K562 (cell line): ENCODE measurements around the gene TBCCD1. TPM values are rescaled to one million over a fixed set of nuclear protein-coding genes. Genes with fewer than 3 reads are reported as not detected.

ENCODE experiments used
- ATAC-seq: fragments of 200-7000 bp; cut with Tn5 transposase; 3 replicates; pipeline ENCODE4 v1.9.1; 2020; ENCODE audit warnings: moderate library complexity
- BruUV-seq: library from RNA; stranded (reverse); fragments of 400-500 nt; replicated peaks from 2 replicates; lab custom pipeline; 2021; lab: Mats Ljungman, UMichigan
- CTCF ChIA-PET: fragments of 300-600 bp; formaldehyde crosslinking; extraction: SDS; loops from one replicate; lab custom pipeline; 2021; ENCODE audit warnings: low intra/inter-chr PET ratio; lab: Yijun Ruan, JAX
- POLR2A ChIA-PET: fragments of 300-600, 350-650 bp; sonication (Branson Sonifier 250); formaldehyde crosslinking; extraction: SDS; loops from one replicate; lab custom pipeline; 2021; ENCODE audit warnings: antibody characterized with exemption, inconsistent platforms; lab: Yijun Ruan, JAX
- DNase-seq, 4 experiments: peaks; one replicate each; pipeline versions ENCODE4 v3.0.0 to v3.0.0-alpha.2; 2011 to 2018; ENCODE audit warnings: low spot score in 3 of 4, mixed read lengths in 3 of 4; ENCODE audit errors: extremely low read depth in 1 of 4
- FAIRE-seq: peaks from 2 replicates; lab custom pipeline; 2011; peaks lifted over from hg19 to GRCh38; lab: Jason Lieb, UNC
- H2AFZ ChIP-seq: 2 replicates; pipeline ENCODE4 v1.6.0; 2011; ENCODE audit warnings: low read depth, low read length, control low read depth, inconsistent platforms
- H3K27ac ChIP-seq: fragments of 200-600 bp; 3 replicates; pipeline ENCODE4 v1.8.0; 2011; ENCODE audit warnings: low read depth, mild to moderate bottlenecking, control low read depth, inconsistent platforms, low read length, moderate library complexity, mixed read lengths; ENCODE audit errors: extremely low read depth
- H3K27me3 ChIP-seq, 2 experiments: fragments of 300-600 bp in 1 of 2; 2 replicates in 1 of 2; 3 replicates in 1 of 2; pipeline versions ENCODE4 v1.6.0 to v1.8.0; 2011; ENCODE audit warnings: inconsistent platforms in 2 of 2, low read length in 2 of 2, mild to moderate bottlenecking in 1 of 2, mixed read lengths in 1 of 2, moderate library complexity in 1 of 2; ENCODE audit not compliant: control insufficient read depth in 2 of 2, insufficient read depth in 2 of 2
- H3K36me3 ChIP-seq: fragments of 300-600 bp; 3 replicates; pipeline ENCODE4 v1.8.0; 2011; ENCODE audit warnings: mild to moderate bottlenecking, low read length, inconsistent platforms; ENCODE audit not compliant: control insufficient read depth, insufficient read depth
- H3K4me1 ChIP-seq, 2 experiments: fragments of 200-600 bp in 1 of 2; replicated peaks in 1 of 2; 2 replicates in 1 of 2; 3 replicates in 1 of 2; pipeline versions ENCODE4 v1.5.1 to v1.8.0; 2011; ENCODE audit warnings: inconsistent platforms in 2 of 2, low read length in 2 of 2, mild to moderate bottlenecking in 1 of 2, mixed read lengths in 1 of 2, moderate library complexity in 1 of 2; ENCODE audit not compliant: control insufficient read depth in 2 of 2, insufficient read depth in 2 of 2
- H3K4me2 ChIP-seq: 2 replicates; pipeline ENCODE4 v1.6.1; 2011; ENCODE audit warnings: low read length, control low read depth, inconsistent platforms, mixed read lengths; ENCODE audit not compliant: insufficient read depth
- H3K4me3 ChIP-seq: fragments of 200-600 bp; sonication (generic), shearing (Covaris generic); 2 replicates; pipeline ENCODE4 v1.5.1; 2016; ENCODE audit warnings: control low read depth, inconsistent platforms
- H3K79me2 ChIP-seq: fragments of 200-600 bp; 3 replicates; pipeline ENCODE4 v1.8.0; 2011; ENCODE audit warnings: low read length, inconsistent platforms; ENCODE audit not compliant: control insufficient read depth, insufficient read depth
- H3K9ac ChIP-seq, 2 experiments: 2 replicates each; pipeline versions ENCODE4 v1.6.0 to v1.6.1; 2011; ENCODE audit warnings: low read depth in 2 of 2, low read length in 2 of 2, control low read depth in 1 of 2, inconsistent platforms in 1 of 2, mild to moderate bottlenecking in 1 of 2, mixed read lengths in 1 of 2; ENCODE audit not compliant: insufficient read depth in 1 of 2
- H3K9me1 ChIP-seq: one replicate; pipeline ENCODE4 v1.6.0; 2011; ENCODE audit warnings: inconsistent platforms, mild to moderate bottlenecking, low read length, moderate library complexity; ENCODE audit not compliant: control insufficient read depth, insufficient read depth
- H3K9me3 ChIP-seq: replicated peaks from 2 replicates; pipeline ENCODE4 v1.5.1; 2011; ENCODE audit warnings: low read depth, low read length, inconsistent platforms; ENCODE audit not compliant: control insufficient read depth, insufficient read depth
- H4K20me1 ChIP-seq: replicated peaks from 2 replicates; pipeline ENCODE4 v1.6.1; 2011; ENCODE audit warnings: low read length, inconsistent platforms, mixed read lengths; ENCODE audit not compliant: control insufficient read depth, insufficient read depth
- ATF1 ChIP-seq, 2 experiments: fragments of 450-650 bp in 1 of 2; IDR thresholded peaks; 2 replicates each; pipeline ENCODE4 v1.6.1; 2016; ENCODE audit warnings: missing compliant biosample characterization in 1 of 2, missing genetic modification characterization in 1 of 2
- BRF2 ChIP-seq: IDR thresholded peaks from 3 replicates; pipeline ENCODE4 v1.6.1; 2011; ENCODE audit warnings: borderline replicate concordance, mild to moderate bottlenecking; ENCODE audit not compliant: insufficient read length, insufficient read depth
- COPS2 ChIP-seq: fragments of 450-650 bp; conservative IDR thresholded peaks from 2 replicates; pipeline ENCODE4 v1.6.1; 2016; ENCODE audit warnings: mild to moderate bottlenecking, moderate library complexity
- HDAC8 ChIP-seq: fragments of 450-650 bp; IDR thresholded peaks from 2 replicates; pipeline ENCODE4 v1.6.1; 2016; ENCODE audit warnings: mild to moderate bottlenecking, missing genetic modification characterization, moderate library complexity, missing compliant biosample characterization
- HNRNPL ChIP-seq: fragments of 200-400 bp; formaldehyde crosslinking; IDR thresholded peaks from 2 replicates; pipeline ENCODE4 v1.6.1; 2017; ENCODE audit warnings: low read depth, mild to moderate bottlenecking, low read length
- KAT7 ChIP-seq: sonication (generic); formaldehyde crosslinking; IDR thresholded peaks from 2 replicates; pipeline ENCODE4 v1.8.0; 2022; ENCODE audit warnings: missing genetic modification reagents, mild to moderate bottlenecking, borderline replicate concordance
- NBN ChIP-seq: fragments of 450-650 bp; IDR thresholded peaks from 2 replicates; pipeline ENCODE4 v1.6.1; 2016; ENCODE audit warnings: low read depth, mild to moderate bottlenecking
- RAD21 ChIP-seq, 2 experiments: fragments of 250-450 bp in 1 of 2; fragments of 450-650 bp in 1 of 2; sonication (Bioruptor Pico) in 1 of 2; formaldehyde crosslinking in 1 of 2; IDR thresholded peaks in 1 of 2; conservative IDR thresholded peaks in 1 of 2; 2 replicates each; pipeline versions ENCODE4 v1.4.0 to v1.8.0; 2020 to 2022; ENCODE audit warnings: mild to moderate bottlenecking in 2 of 2, moderate library complexity in 1 of 2
- RBFOX2 ChIP-seq: fragments of 200-400 bp; formaldehyde crosslinking; IDR thresholded peaks from 2 replicates; pipeline ENCODE4 v1.6.1; 2017; ENCODE audit warnings: low read depth, mild to moderate bottlenecking, low read length, moderate library complexity
- TARDBP ChIP-seq: fragments of 450-650 bp; IDR thresholded peaks from 2 replicates; pipeline ENCODE4 v1.6.1; 2016
- TCFL5 ChIP-seq: fragments of 250-450 bp; sonication (Bioruptor Pico); conservative IDR thresholded peaks from 2 replicates; pipeline ENCODE4 v1.6.1; 2021; ENCODE audit warnings: mild to moderate bottlenecking, moderate library complexity, matching md5 sums
- ZNF280A ChIP-seq: fragments of 450-650 bp; IDR thresholded peaks from 2 replicates; pipeline ENCODE4 v1.6.1; 2018; ENCODE audit warnings: mild to moderate bottlenecking, low read depth; ENCODE audit not compliant: partially characterized antibody
- ZSCAN29 ChIP-seq: fragments of 450-650 bp; IDR thresholded peaks from 2 replicates; pipeline ENCODE4 v1.6.1; 2017
- in situ Hi-C: fragments of 300-500 bp; cut with MboI; formaldehyde crosslinking; loops from 4 replicates; pipeline ENCODE4 v1.15.0; 2018; ENCODE audit warnings: inconsistent platforms, mixed read lengths
- intact Hi-C: fragments of 100-400 bp; cut with micrococcal nuclease; formaldehyde crosslinking; loops from 2 replicates; pipeline ENCODE4 v1.14.2; 2022
- polyA plus RNA-seq, 8 experiments: library from polyadenylated mRNA; depleted of rRNA in 4 of 8; stranded (reverse) in 5 of 8; unstranded in 3 of 8; fragments of >200 nt; fragmentation: Nextera tagmentation in 2 of 8; fragmentation: Illumina TruSeq in 1 of 8; extraction: Ambion mirVana in 2 of 8; extraction: Trizol in 1 of 8; gene quantifications; 2 replicates each; pipeline versions ENCODE4 v1.2.1 to v1.2.3, GENCODE V29; 2011 to 2014; ENCODE audit warnings: inconsistent platforms in 1 of 8, missing spikeins in 1 of 8
- total RNA-seq, 7 experiments: library from RNA; depleted of rRNA in 6 of 7; stranded (reverse); fragments of >200 nt in 6 of 7; fragmentation: Illumina TruSeq in 2 of 7; extraction: Trizol in 2 of 7; gene quantifications; 2 replicates each; pipeline versions ENCODE4 v1.2.1 to v1.2.3, GENCODE V29; 2011 to 2021; ENCODE audit warnings: low replicate concordance in 1 of 7

Gene TBCCD1
- total and polyA plus RNA-seq, 9 of the 15 experiments (the other 6 are each of a cell fraction or from before 2014, with no cell fraction given): 17.7 to 31.1 (median 21.2) TPM

GRCh38 chr3:186605078-186605477, 37.9 kb upstream of the TBCCD1 start:
- Histone ChIP-seq H2AFZ (no peak overlapping the region), H3K27ac (no peak overlapping the region), H3K27me3 (no peaks in the 10 kb centered on the region; a peak in 2 of 5 replicates), H3K4me1 (peaks cover 0 to 9% of the 10 kb centered on the region in 2 experiments; a peak in 2 of 5 replicates), H3K9me3 (no peaks in the 10 kb centered on the region), H3K9ac (no peak overlapping the region), H3K9me1 (no peaks in the 10 kb centered on the region), H3K36me3 (no peaks in the 10 kb centered on the region), H4K20me1 (no peaks in the 10 kb centered on the region), H3K4me3 (no peak overlapping the region), H3K79me2 (no peaks in the 10 kb centered on the region), H3K4me2 (no peak overlapping the region)
- intact Hi-C loops: loop anchor here (5.0 kb wide), 1 partner anchor 623 kb away; no protein-coding TSS in a partner anchor
- in situ Hi-C loops: no loop called here
- FAIRE-seq: no peak
- ATAC-seq: no peak
- ChIA-PET POLR2A (interaction anchor here (0.7 kb wide), 1 partner anchor 34 kb away, joined by 3 read pairs; no protein-coding TSS in a partner anchor), CTCF (no interaction called here)
- no peak for DNase-seq
- BruUV-seq: no TSS peak
- no peak for TF ChIP-seq HDAC8 (tag)
- TF ChIP-seq RAD21 (CRISPR knock-in tag; conservative IDR thresholded peaks at IDR 0.05 in 1 of 2, IDR thresholded peaks at IDR 0.05 in 1 of 2): no peak
- TF ChIP-seq COPS2: no peak
- no peak for TF ChIP-seq RBFOX2
- no peak for TF ChIP-seq ZSCAN29
- TF ChIP-seq HNRNPL: no peak
- TF ChIP-seq NBN: no peak
- no peak for TF ChIP-seq KAT7 (CRISPR knock-in tag)
- TF ChIP-seq TCFL5 (CRISPR knock-in tag): no peak
- no peak for TF ChIP-seq BRF2
- no peak for TF ChIP-seq ATF1 (CRISPR knock-in tag; IDR thresholded peaks at IDR 0.05)
- TF ChIP-seq ATF1 (tag; IDR thresholded peaks at IDR 0.05): no peak
- no peak for TF ChIP-seq ZNF280A
- TF ChIP-seq TARDBP: no peak
